ENCODE results near the gene TLCD3B.

DNA sequence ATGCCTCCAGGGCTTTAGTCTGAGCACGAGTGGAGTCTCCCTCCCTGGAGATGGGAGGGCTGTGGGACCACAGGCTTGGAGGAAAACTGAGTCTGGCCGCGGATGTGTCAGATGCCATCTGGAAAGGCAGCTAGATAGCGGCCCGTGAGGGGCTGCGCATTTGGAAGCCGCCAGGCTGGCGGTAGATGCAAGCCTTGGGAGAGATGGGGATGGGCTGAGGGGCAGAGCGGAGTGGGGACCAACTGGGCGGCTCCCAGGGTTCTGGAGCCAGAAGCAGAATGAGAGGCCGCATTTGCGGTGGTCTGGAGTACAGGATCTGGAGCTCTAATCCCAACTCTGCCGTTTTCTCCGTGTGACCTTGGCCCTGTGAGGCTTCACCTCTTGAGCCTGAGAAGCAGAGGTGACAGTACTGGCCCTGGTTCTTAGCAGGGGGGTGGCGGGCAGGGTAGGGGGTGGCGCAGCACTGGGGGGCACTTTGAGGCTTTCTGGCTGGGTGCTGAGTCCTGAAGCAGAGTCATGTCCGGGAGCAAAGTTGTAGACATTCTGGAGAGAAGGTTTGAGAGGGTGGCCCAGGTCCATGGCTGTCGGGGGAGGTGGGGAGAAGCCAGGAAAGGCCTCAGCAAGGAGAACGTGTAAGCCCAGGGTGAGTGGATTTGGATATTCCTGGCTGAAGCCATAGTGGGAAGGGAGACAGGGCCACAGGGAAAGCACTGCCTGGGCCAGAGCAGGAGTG, 28.3 kb downstream of the TLCD3B start:
- TF ChIP-seq, protein P1, sequence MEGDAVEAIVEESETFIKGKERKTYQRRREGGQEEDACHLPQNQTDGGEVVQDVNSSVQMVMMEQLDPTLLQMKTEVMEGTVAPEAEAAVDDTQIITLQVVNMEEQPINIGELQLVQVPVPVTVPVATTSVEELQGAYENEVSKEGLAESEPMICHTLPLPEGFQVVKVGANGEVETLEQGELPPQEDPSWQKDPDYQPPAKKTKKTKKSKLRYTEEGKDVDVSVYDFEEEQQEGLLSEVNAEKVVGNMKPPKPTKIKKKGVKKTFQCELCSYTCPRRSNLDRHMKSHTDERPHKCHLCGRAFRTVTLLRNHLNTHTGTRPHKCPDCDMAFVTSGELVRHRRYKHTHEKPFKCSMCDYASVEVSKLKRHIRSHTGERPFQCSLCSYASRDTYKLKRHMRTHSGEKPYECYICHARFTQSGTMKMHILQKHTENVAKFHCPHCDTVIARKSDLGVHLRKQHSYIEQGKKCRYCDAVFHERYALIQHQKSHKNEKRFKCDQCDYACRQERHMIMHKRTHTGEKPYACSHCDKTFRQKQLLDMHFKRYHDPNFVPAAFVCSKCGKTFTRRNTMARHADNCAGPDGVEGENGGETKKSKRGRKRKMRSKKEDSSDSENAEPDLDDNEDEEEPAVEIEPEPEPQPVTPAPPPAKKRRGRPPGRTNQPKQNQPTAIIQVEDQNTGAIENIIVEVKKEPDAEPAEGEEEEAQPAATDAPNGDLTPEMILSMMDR (conservative IDR thresholded peaks at IDR 0.05; ENCODE audit: low read length), result no peak
- TF ChIP-seq EZH2phosphoT487 (IDR thresholded peaks at IDR 0.05; ENCODE audit: borderline replicate concordance, low read depth, low read length), result no peak
